A673 (cell line): Measurements from ENCODE around the gene TPM1. TPM values are rescaled to one million over a fixed set of nuclear protein-coding genes. Genes with fewer than 3 reads are reported as not detected.

Experiments used
- BruUV-seq: library from RNA; stranded (reverse); fragments of 400-500 nt; replicated peaks from 2 replicates; lab custom pipeline; 2021; lab: Mats Ljungman, UMichigan
- CTCF ChIA-PET: fragments of 300-600 bp; sonication (Branson Sonifier 250); formaldehyde crosslinking; loops from one replicate; lab custom pipeline; 2022; ENCODE audit warnings: antibody characterized with exemption; lab: Charles Lee
- POLR2A ChIA-PET: fragments of 300-600 bp; sonication (Branson Sonifier 250); formaldehyde crosslinking; loops from one replicate; lab custom pipeline; 2022; ENCODE audit warnings: antibody characterized with exemption; ENCODE audit not compliant: low non-redundant PET; lab: Charles Lee
- DNase-seq: peaks from one replicate; pipeline ENCODE4 v3.0.0-alpha.2; 2015; ENCODE audit warnings: low spot score
- H3K27ac ChIP-seq: fragments of 200-600 bp; sonication (generic); 2 replicates; pipeline ENCODE4 v1.5.1; 2016; ENCODE audit warnings: mixed run types, low read depth, mild to moderate bottlenecking, mixed read lengths, antibody characterized with exemption, low read length; ENCODE audit not compliant: poor library complexity, severe bottlenecking
- H3K27me3 ChIP-seq: fragments of 200-600 bp; sonication (generic); replicated peaks from 2 replicates; pipeline ENCODE4 v1.6.1; 2017; ENCODE audit warnings: mixed run types, low read depth, mild to moderate bottlenecking, mixed read lengths, antibody characterized with exemption, low read length; ENCODE audit not compliant: insufficient read depth, poor library complexity
- H3K36me3 ChIP-seq: fragments of 200-600 bp; sonication (generic); 2 replicates; pipeline ENCODE4 v1.6.1; 2016; ENCODE audit warnings: mixed run types, mild to moderate bottlenecking, mixed read lengths, antibody characterized with exemption, low read length; ENCODE audit not compliant: insufficient read depth, poor library complexity, severe bottlenecking
- H3K4me1 ChIP-seq: fragments of 200-600 bp; sonication (generic); 2 replicates; pipeline ENCODE4 v1.6.1; 2017; ENCODE audit warnings: mixed run types, mild to moderate bottlenecking, mixed read lengths, antibody characterized with exemption, low read length; ENCODE audit not compliant: insufficient read depth, poor library complexity, severe bottlenecking
- H3K4me3 ChIP-seq: fragments of 200-600 bp; sonication (generic); 2 replicates; pipeline ENCODE4 v1.5.1; 2016; ENCODE audit warnings: low read depth, mixed run types, mild to moderate bottlenecking, mixed read lengths, low read length; ENCODE audit not compliant: poor library complexity, severe bottlenecking
- H3K9me3 ChIP-seq: fragments of 200-600 bp; sonication (generic); 2 replicates; pipeline ENCODE4 v1.6.1; 2016; ENCODE audit warnings: mixed run types, low read depth, mild to moderate bottlenecking, mixed read lengths, antibody characterized with exemption, low read length; ENCODE audit not compliant: poor library complexity, severe bottlenecking
- EZH2 ChIP-seq: fragments of 200-600 bp; sonication (generic); IDR thresholded peaks from 2 replicates; pipeline ENCODE4 v1.6.1; 2017; ENCODE audit warnings: borderline replicate concordance, low read depth, mild to moderate bottlenecking, mixed read lengths, antibody characterized with exemption, low read length; ENCODE audit not compliant: poor library complexity, severe bottlenecking
- intact Hi-C: fragments of 100-400 bp; cut with micrococcal nuclease; formaldehyde crosslinking; loops from one replicate; pipeline ENCODE4 v1.10.0; 2022; ENCODE audit not compliant: unreplicated experiment
- total RNA-seq: library from RNA; stranded (reverse); gene quantifications from 2 replicates; pipeline ENCODE4 v1.2.3, GENCODE V29; 2021
- TF ChIP-seq, protein P1 (sequence below): fragments of 300-800, 200-600 bp; sonication (generic); conservative IDR thresholded peaks from 2 replicates; pipeline ENCODE4 v1.5.1; 2017; ENCODE audit warnings: low read depth, mild to moderate bottlenecking, antibody characterized with exemption, low read length, moderate library complexity, mixed read lengths

Gene TPM1
- total RNA-seq, 1 experiment from 2014 or later, result 31.2 TPM

DNA sequence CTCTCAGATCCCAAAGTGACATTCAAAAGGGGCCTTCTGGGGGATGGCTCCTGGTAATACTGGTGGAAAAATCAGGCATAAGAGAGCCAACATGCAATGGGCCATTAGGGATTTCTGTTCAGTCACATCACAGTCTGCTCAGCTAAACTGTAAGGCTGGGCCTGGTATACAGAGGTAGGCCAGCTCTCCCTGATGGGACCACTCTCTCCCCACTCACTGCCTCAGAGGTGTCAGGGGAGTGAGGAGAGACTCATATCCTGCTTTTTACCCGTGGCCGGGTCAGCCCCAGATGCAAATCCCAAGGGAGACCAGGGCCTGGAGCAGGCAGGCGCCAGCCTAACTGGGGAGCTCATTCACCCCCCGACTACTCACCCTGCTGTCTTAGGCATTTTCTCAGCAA, 48.1 kb upstream of the TPM1 start:
- no peak overlapping the region for H3K4me3 ChIP-seq
- H3K36me3 ChIP-seq, result no peaks in the 10 kb centered on the region
- H3K4me1 ChIP-seq, result no peaks in the 10 kb centered on the region
- intact Hi-C loops, result no loop called here
- TF ChIP-seq EZH2, result no peak
- TF ChIP-seq, protein P1, sequence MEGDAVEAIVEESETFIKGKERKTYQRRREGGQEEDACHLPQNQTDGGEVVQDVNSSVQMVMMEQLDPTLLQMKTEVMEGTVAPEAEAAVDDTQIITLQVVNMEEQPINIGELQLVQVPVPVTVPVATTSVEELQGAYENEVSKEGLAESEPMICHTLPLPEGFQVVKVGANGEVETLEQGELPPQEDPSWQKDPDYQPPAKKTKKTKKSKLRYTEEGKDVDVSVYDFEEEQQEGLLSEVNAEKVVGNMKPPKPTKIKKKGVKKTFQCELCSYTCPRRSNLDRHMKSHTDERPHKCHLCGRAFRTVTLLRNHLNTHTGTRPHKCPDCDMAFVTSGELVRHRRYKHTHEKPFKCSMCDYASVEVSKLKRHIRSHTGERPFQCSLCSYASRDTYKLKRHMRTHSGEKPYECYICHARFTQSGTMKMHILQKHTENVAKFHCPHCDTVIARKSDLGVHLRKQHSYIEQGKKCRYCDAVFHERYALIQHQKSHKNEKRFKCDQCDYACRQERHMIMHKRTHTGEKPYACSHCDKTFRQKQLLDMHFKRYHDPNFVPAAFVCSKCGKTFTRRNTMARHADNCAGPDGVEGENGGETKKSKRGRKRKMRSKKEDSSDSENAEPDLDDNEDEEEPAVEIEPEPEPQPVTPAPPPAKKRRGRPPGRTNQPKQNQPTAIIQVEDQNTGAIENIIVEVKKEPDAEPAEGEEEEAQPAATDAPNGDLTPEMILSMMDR, result no peak
- H3K27me3 ChIP-seq, result no peaks in the 10 kb centered on the region
- H3K9me3 ChIP-seq, result no peaks in the 10 kb centered on the region
- BruUV-seq, result no TSS peak
- ChIA-PET POLR2A (interaction anchor here (0.6 kb wide), 1 partner anchor 891 kb away, joined by 6 read pairs; no protein-coding TSS in a partner anchor), CTCF (no interaction called here)
- no peak overlapping the region for H3K27ac ChIP-seq
- DNase-seq, result no peak

DNA sequence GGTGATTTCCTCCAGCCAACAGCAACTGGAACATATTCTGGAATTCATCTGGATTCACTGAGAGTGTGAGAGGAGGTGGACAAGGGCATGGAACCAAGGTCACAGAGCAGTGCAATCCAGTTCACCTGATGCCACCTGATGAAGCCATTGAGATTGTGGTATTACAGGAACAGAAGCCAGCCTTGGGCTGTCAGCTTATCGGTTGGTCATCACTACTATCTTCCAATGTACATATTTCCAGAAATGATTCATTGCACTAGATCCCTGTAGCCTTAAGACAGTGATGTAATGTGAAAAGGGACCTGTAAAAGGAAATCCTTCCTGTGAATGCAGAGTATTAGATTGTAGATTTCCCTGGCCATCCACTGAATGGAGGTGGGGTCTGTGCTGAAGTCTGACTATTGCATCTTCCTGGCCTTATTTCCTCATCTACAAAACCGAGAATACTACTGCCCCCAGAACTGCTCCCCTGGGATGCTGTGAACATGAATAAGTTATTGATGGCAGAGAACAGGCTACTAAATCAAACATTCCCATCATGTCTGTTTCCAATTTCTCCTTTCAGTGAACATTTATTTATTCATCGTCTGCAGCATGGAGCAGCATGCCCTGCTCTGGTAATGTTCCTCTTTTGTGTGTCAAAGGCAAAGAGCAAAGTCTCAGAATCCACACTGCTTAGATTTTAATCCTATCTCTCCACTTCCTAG, 47.4 kb upstream of the TPM1 start:
- no peaks in the 10 kb centered on the region for H3K36me3 ChIP-seq
- H3K9me3 ChIP-seq, result no peaks in the 10 kb centered on the region
- TF ChIP-seq, protein P1, result no peak
- TF ChIP-seq EZH2, result no peak
- CTCF ChIA-PET, result no interaction called here
- no peaks in the 10 kb centered on the region for H3K4me1 ChIP-seq
- POLR2A ChIA-PET, result interaction anchor here (0.6 kb wide), 1 partner anchor 892 kb away, joined by 6 read pairs; no protein-coding TSS in a partner anchor
- intact Hi-C loops, result no loop called here
- no peaks in the 10 kb centered on the region for H3K27me3 ChIP-seq
- no peak overlapping the region for H3K4me3 ChIP-seq
- DNase-seq, result no peak
- H3K27ac ChIP-seq, result no peak overlapping the region
- BruUV-seq, result no TSS peak

DNA sequence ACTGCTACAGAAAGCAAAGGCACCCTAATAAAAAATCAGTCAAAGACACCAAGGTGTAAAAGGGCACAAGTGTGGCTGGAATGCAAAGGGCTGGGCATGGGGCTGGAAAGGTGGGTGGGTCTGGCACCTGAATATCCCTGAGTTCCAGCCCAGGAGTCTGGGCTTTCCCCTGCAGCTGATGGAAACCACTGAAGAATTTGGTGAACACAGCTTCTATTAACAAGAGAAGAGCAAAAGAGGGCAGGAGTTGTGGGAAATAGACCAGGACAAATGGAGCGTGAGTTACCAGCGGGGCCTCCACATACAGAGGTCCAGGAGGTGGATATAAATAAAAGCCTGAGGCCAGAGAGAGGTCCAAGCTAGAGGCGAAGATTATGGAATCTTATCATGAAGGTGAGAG, 45.1 kb upstream of the TPM1 start:
- Histone ChIP-seq H3K9me3 (no peaks in the 10 kb centered on the region), H3K4me3 (no peak overlapping the region), H3K27ac (no peak overlapping the region), H3K27me3 (no peaks in the 10 kb centered on the region), H3K36me3 (no peaks in the 10 kb centered on the region), H3K4me1 (no peaks in the 10 kb centered on the region)
- BruUV-seq, result no TSS peak
- ChIA-PET CTCF (no interaction called here), POLR2A (no interaction called here)
- TF ChIP-seq, protein P1, result no peak
- TF ChIP-seq EZH2, result no peak
- DNase-seq, result no peak
- intact Hi-C loops, result no loop called here
